B cell (primary cell): Measurements from ENCODE around the gene CD209. TPM values are rescaled to one million over a fixed set of nuclear protein-coding genes. Genes with fewer than 3 reads are reported as not detected.

Experiments used
- ATAC-seq: fragments of 200-7000 bp; cut with Tn5 transposase; one replicate; pipeline ENCODE4 v1.10.0; 2021; ENCODE audit warnings: low read depth, mild to moderate bottlenecking, moderate number of reproducible peaks, moderate library complexity
- CTCF ChIA-PET: fragments of 350-600 bp; sonication (Branson Sonifier 250); formaldehyde crosslinking; loops from one replicate; lab custom pipeline; 2021; ENCODE audit warnings: antibody characterized with exemption, inconsistent platforms; lab: Charles Lee
- POLR2A ChIA-PET: fragments of 350-600 bp; sonication (Branson Sonifier 250); formaldehyde crosslinking; loops from one replicate; lab custom pipeline; 2021; ENCODE audit warnings: antibody characterized with exemption; lab: Charles Lee
- DNase-seq: peaks from one replicate; pipeline ENCODE4 v3.0.0; 2013
- H2AFZ ChIP-seq: 2 replicates; pipeline ENCODE4 v1.6.1; 2012; ENCODE audit warnings: mild to moderate bottlenecking, low read depth, low read length; ENCODE audit not compliant: insufficient read depth, poor library complexity, severe bottlenecking
- H3K27ac ChIP-seq, 2 donors: 1 replicate in 1 of 2; 2 replicates in 1 of 2; pipeline ENCODE4 v1.5.1; 2012 to 2013; ENCODE audit warnings: low read length in 2 of 2, mild to moderate bottlenecking in 2 of 2, moderate library complexity in 1 of 2
- H3K27me3 ChIP-seq, 4 experiments: fragments of 200-600 bp in 1 of 4; sonication (generic) in 1 of 4; replicated peaks in 1 of 4; 1 replicate in 2 of 4; 2 replicates in 2 of 4; pipeline versions ENCODE4 v1.6.1 to v1.7.0; 2013 to 2016; ENCODE audit warnings: low read length in 3 of 4, mild to moderate bottlenecking in 2 of 4, mixed read lengths in 1 of 4, moderate library complexity in 1 of 4; ENCODE audit not compliant: insufficient read depth in 4 of 4, control insufficient read depth in 3 of 4; ENCODE audit errors: control extremely low read depth in 1 of 4
- H3K36me3 ChIP-seq, 2 experiments: replicated peaks in 1 of 2; 1 replicate in 1 of 2; 2 replicates in 1 of 2; pipeline versions ENCODE4 v1.6.1 to v1.7.1; 2013; ENCODE audit warnings: low read length in 1 of 2; ENCODE audit not compliant: insufficient read depth in 2 of 2, control insufficient read depth in 1 of 2; ENCODE audit errors: control extremely low read depth in 1 of 2, extremely low read depth in 1 of 2
- H3K4me1 ChIP-seq, 2 donors: fragments of 200-600 bp in 1 of 2; sonication (generic) in 1 of 2; 1 replicate in 1 of 2; 2 replicates in 1 of 2; pipeline versions ENCODE4 v1.5.1 to v1.6.1; 2013 to 2017; ENCODE audit warnings: low read length in 2 of 2; ENCODE audit not compliant: control insufficient read depth in 2 of 2, insufficient read depth in 2 of 2
- H3K4me2 ChIP-seq: replicated peaks from 2 replicates; pipeline ENCODE3; 2012; ENCODE audit warnings: mild to moderate bottlenecking, low read depth, low read length; ENCODE audit not compliant: poor library complexity, severe bottlenecking
- H3K4me3 ChIP-seq, 5 experiments: fragments of 200-600 bp in 1 of 5; sonication (generic) in 1 of 5; 1 replicate in 3 of 5; 2 replicates in 2 of 5; pipeline versions ENCODE4 v1.5.1 to v1.7.0; 2011 to 2016; ENCODE audit warnings: low read length in 4 of 5, mild to moderate bottlenecking in 4 of 5, low read depth in 2 of 5, control low read depth in 1 of 5, moderate library complexity in 1 of 5; ENCODE audit not compliant: insufficient read depth in 1 of 5; ENCODE audit errors: control extremely low read depth in 1 of 5, extremely low read depth in 1 of 5
- H3K79me2 ChIP-seq: fragments of 200-600 bp; sonication (generic); one replicate; pipeline ENCODE4 v1.6.0; 2016; ENCODE audit warnings: low read length; ENCODE audit not compliant: control insufficient read depth, insufficient read depth
- H3K9ac ChIP-seq: fragments of 200-600 bp; sonication (generic); 2 replicates; pipeline ENCODE4 v1.6.1; 2017; ENCODE audit warnings: mild to moderate bottlenecking, low read length, moderate library complexity
- H3K9me3 ChIP-seq, 3 donors: one replicate each; pipeline versions ENCODE4 v1.6.1 to v1.7.1; 2013; ENCODE audit warnings: low read length in 2 of 3; ENCODE audit not compliant: control insufficient read depth in 2 of 3, insufficient read depth in 1 of 3; ENCODE audit errors: control extremely low read depth in 1 of 3
- H4K20me1 ChIP-seq: 2 replicates; pipeline ENCODE4 v1.6.0; 2012; ENCODE audit warnings: mild to moderate bottlenecking, low read length; ENCODE audit not compliant: insufficient read depth, control insufficient read depth, poor library complexity, severe bottlenecking
- H3K27ac Mint-ChIP-seq: one replicate; pipeline ENCODE4 v1.8.0; 2021; ENCODE audit warnings: mixed read lengths
- H3K27me3 Mint-ChIP-seq: one replicate; pipeline ENCODE4 v1.8.0; 2021; ENCODE audit warnings: mixed read lengths
- H3K4me1 Mint-ChIP-seq: one replicate; pipeline ENCODE4 v1.8.0; 2021; ENCODE audit warnings: mixed read lengths
- H3K4me3 Mint-ChIP-seq: one replicate; pipeline ENCODE4 v1.8.0; 2021; ENCODE audit warnings: mixed read lengths
- H3K9me3 Mint-ChIP-seq: one replicate; pipeline ENCODE4 v1.8.0; 2022; ENCODE audit warnings: mixed read lengths; ENCODE audit not compliant: insufficient read depth
- EZH2 ChIP-seq: IDR thresholded peaks from 2 replicates; pipeline ENCODE4 v1.6.1; 2012; ENCODE audit warnings: borderline replicate concordance, low read depth, mild to moderate bottlenecking, moderate library complexity, low read length; ENCODE audit not compliant: insufficient read depth, poor library complexity, severe bottlenecking
- WGBS: methylation state at CpG from one replicate; pipeline ENCODE4 v1.1.5; 2013; ENCODE audit warnings: missing lambda C conversion rate; ENCODE audit not compliant: insufficient coverage; 5-methylcytosine and 5-hydroxymethylcytosine counted together
- intact Hi-C: fragments of 100-400 bp; cut with micrococcal nuclease; formaldehyde crosslinking; loops from one replicate; pipeline ENCODE4 v1.10.0; 2022
- polyA plus RNA-seq: library from polyadenylated mRNA; depleted of rRNA; stranded (reverse); fragments of >200 nt; gene quantifications from 2 replicates; pipeline ENCODE4 v1.2.3, GENCODE V29; 2012
- total RNA-seq, 2 donors: library from RNA; stranded (reverse); fragments of 120-200 nt in 1 of 2; gene quantifications; 1 replicate in 1 of 2; 2 replicates in 1 of 2; pipeline versions ENCODE4 v1.2.3 to v1.2.4, GENCODE V29; 2013 to 2022
- TF ChIP-seq, protein P1 (sequence below): fragments of 200-600 bp; IDR thresholded peaks from one replicate; pipeline ENCODE4 v1.8.0; 2022; ENCODE audit warnings: antibody characterized with exemption, mild to moderate bottlenecking

CD209 gene
- total and polyA plus RNA-seq, 2 donors (not counting 1 experiment from before 2014, with no cell fraction given): 0.10 TPM; not detected in 1

DNA sequence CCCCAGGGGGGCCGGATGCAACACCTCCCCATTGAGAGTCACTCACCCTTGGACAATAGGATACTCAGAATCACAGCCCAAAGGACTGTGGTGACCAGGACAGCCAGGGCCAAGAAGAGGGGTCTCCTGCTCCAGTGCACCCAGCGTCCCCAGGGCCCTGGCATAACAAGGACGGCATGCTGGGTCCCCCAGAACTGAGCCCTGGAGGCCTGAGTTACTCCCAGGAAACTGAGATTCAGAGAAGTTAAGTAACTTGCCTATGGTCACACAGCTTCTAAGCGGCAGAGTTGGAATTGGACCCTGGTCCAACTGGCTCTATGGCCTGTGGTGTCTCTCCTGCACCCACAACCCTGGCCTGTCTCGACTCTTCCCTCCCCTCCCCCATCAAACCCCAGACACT lies 15.7 kb downstream of the CD209 start:
- H3K9me3 ChIP-seq: peaks cover 0 to 24% (median 0%) of the 10 kb centered on the region in 3 donors
- no peaks in the 10 kb centered on the region for H3K79me2 ChIP-seq
- no peak overlapping the region for H3K27ac ChIP-seq
- peaks cover 0 to 40% (median 19%) of the 10 kb centered on the region in 4 experiments for H3K27me3 ChIP-seq
- ATAC-seq (no peak), DNase-seq (no peak)
- H3K9ac ChIP-seq: no peak overlapping the region
- H3K9me3 Mint-ChIP-seq: no peaks in the 10 kb centered on the region
- 90% methylated on average over 4 of the region's 5 CpGs for WGBS
- no peak overlapping the region for H2AFZ ChIP-seq
- no peaks in the 10 kb centered on the region for H3K36me3 ChIP-seq
- peaks cover 27 to 40% of the 10 kb centered on the region in 2 donors for H3K4me1 ChIP-seq
- POLR2A ChIA-PET: no interaction called here
- peaks cover 27% of the 10 kb centered on the region for H3K27me3 Mint-ChIP-seq
- intact Hi-C loops: no loop called here
- peaks cover 34% of the 10 kb centered on the region for H3K4me1 Mint-ChIP-seq
- no peak overlapping the region for H3K4me3 ChIP-seq
- no peak overlapping the region for H3K4me2 ChIP-seq
- TF ChIP-seq, protein P1, sequence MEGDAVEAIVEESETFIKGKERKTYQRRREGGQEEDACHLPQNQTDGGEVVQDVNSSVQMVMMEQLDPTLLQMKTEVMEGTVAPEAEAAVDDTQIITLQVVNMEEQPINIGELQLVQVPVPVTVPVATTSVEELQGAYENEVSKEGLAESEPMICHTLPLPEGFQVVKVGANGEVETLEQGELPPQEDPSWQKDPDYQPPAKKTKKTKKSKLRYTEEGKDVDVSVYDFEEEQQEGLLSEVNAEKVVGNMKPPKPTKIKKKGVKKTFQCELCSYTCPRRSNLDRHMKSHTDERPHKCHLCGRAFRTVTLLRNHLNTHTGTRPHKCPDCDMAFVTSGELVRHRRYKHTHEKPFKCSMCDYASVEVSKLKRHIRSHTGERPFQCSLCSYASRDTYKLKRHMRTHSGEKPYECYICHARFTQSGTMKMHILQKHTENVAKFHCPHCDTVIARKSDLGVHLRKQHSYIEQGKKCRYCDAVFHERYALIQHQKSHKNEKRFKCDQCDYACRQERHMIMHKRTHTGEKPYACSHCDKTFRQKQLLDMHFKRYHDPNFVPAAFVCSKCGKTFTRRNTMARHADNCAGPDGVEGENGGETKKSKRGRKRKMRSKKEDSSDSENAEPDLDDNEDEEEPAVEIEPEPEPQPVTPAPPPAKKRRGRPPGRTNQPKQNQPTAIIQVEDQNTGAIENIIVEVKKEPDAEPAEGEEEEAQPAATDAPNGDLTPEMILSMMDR: no peak
- TF ChIP-seq EZH2: no peak
- no peaks in the 10 kb centered on the region for H4K20me1 ChIP-seq
- peak overlapping the region; percentile 34 for H3K4me3 Mint-ChIP-seq
- H3K27ac Mint-ChIP-seq: peak overlapping the region; percentile 37
- CTCF ChIA-PET: interaction anchor here (1.1 kb wide), 1 partner anchor 72 kb away, joined by 3 read pairs; no protein-coding TSS in a partner anchor

DNA sequence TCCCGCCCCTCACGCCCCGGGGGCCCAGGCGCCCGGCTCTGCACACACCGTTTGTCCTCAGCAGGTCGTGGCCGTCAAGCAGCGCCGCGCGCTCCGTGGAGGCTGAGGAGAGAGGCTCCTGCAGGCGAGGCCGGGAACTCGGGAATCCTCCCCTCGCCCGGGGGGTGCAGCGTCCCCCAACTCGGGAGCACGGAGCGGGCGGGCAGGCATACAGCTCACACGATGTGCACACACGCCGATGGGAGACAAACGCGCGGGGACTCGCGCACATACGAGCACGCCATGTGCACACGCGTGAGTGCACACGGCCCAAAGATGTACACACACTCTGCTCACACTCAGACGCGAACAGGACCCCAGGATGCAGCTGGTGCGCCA lies 16.1 kb downstream of the CD209 start:
- H3K4me1 Mint-ChIP-seq: peaks cover 34% of the 10 kb centered on the region
- TF ChIP-seq, protein P1: no peak
- TF ChIP-seq EZH2: no peak
- DNase-seq (no peak), ATAC-seq (no peak)
- H3K9me3 Mint-ChIP-seq: no peaks in the 10 kb centered on the region
- Histone ChIP-seq H3K79me2 (no peaks in the 10 kb centered on the region), H3K27ac (no peak overlapping the region), H3K4me1 (peaks cover 27 to 40% of the 10 kb centered on the region in 2 donors), H3K9ac (peak overlapping the region; percentile 53), H3K36me3 (no peaks in the 10 kb centered on the region), H2AFZ (no peak overlapping the region), H3K4me2 (peak overlapping the region; percentile 77), H3K9me3 (peaks cover 0 to 24% (median 0%) of the 10 kb centered on the region in 3 donors), H3K4me3 (no peak overlapping the region), H4K20me1 (no peaks in the 10 kb centered on the region), H3K27me3 (peaks cover 0 to 40% (median 20%) of the 10 kb centered on the region in 4 experiments)
- intact Hi-C loops: no loop called here
- ChIA-PET POLR2A (interaction anchor here (0.6 kb wide), 1 partner anchor 1148 kb away, joined by 3 read pairs; no protein-coding TSS in a partner anchor), CTCF (no interaction called here)
- WGBS: 73% methylated on average over 39 of the region's 39 CpGs
- H3K27me3 Mint-ChIP-seq: peaks cover 27% of the 10 kb centered on the region
- H3K4me3 Mint-ChIP-seq: no peak overlapping the region
- H3K27ac Mint-ChIP-seq: no peak overlapping the region
